ENCODE results near the gene PROSER2.

- TF ChIP-seq POLR2A (IDR thresholded peaks at IDR 0.05; ENCODE audit: low read depth) = no peak
- TF ChIP-seq CTCF (IDR thresholded peaks at IDR 0.05) = no peak
- no peak for TF ChIP-seq EP300 (IDR thresholded peaks at IDR 0.05)
Measured at GRCh38 chr10:11881477-11882417, 58.6 kb downstream of the PROSER2 start.

All from esophagus muscularis mucosa (tissue), 4 donors.